ENCODE results near the gene CCDC15.

The CCDC15 gene

GRCh38 chr11:124953753-124954589 is at the start of gene CCDC15:
CCDC15 (plus strand) TSS chr11:124954202; CDS start chr11:124954733, 531 bp downstream.
- no peak for TF ChIP-seq CTCF (IDR thresholded peaks at IDR 0.05; ENCODE audit: low read depth, low read length)
- peak within 1 kb of the TSS; percentile 71 for H3K4me3 ChIP-seq (ENCODE audit: low read depth, low read length)

GRCh38 chr11:124915541-124916369 is 38.2 kb upstream of the CCDC15 start:
- no peak overlapping the region for H3K4me3 ChIP-seq (ENCODE audit: low read depth, low read length)
- TF ChIP-seq CTCF (IDR thresholded peaks at IDR 0.05; ENCODE audit: low read depth, low read length) = no peak

GRCh38 chr11:124916370-124916710 is 37.7 kb upstream of the CCDC15 start:
- TF ChIP-seq CTCF (IDR thresholded peaks at IDR 0.05; ENCODE audit: low read depth, low read length) = no peak

GRCh38 chr11:124917115-124917637 is 36.8 kb upstream of the CCDC15 start:
- no peak for TF ChIP-seq CTCF (IDR thresholded peaks at IDR 0.05; ENCODE audit: low read depth, low read length)
- H3K4me3 ChIP-seq (ENCODE audit: low read depth, low read length) = no peak overlapping the region

More at GRCh38 chr11:124916370-124916710, 37.7 kb upstream of the CCDC15 start:
- H3K4me3 ChIP-seq (ENCODE audit: low read depth, low read length) = no peak overlapping the region

GRCh38 chr11:124918950-124919349 is 35.1 kb upstream of the CCDC15 start, which contains the start of gene HEPN1:
HEPN1 (plus strand) TSS chr11:124919250.
- TF ChIP-seq CTCF (IDR thresholded peaks at IDR 0.05; ENCODE audit: low read depth, low read length) = no peak
- H3K4me3 ChIP-seq (ENCODE audit: low read depth, low read length) = no peak within 1 kb of the TSS

GRCh38 chr11:124919898-124920297 is 34.1 kb upstream of the CCDC15 start:
- H3K4me3 ChIP-seq (ENCODE audit: low read depth, low read length) = no peak overlapping the region
- TF ChIP-seq CTCF (IDR thresholded peaks at IDR 0.05; ENCODE audit: low read depth, low read length) = no peak
